CD14-positive monocyte (primary cell): Measurements from ENCODE around the gene MFSD8. TPM values are rescaled to one million over a fixed set of nuclear protein-coding genes. Genes with fewer than 3 reads are reported as not detected.

Source experiments
- DNase-seq, 3 donors: peaks; one replicate each; pipeline ENCODE4 v3.0.0-alpha.2; 2011 to 2022
- H2AFZ ChIP-seq: 2 replicates; pipeline ENCODE4 v1.6.0; 2012; ENCODE audit warnings: mild to moderate bottlenecking, low read depth, low read length, inconsistent platforms; ENCODE audit not compliant: insufficient read depth, poor library complexity, severe bottlenecking
- H3K27ac ChIP-seq, 2 donors: 1 replicate in 1 of 2; 2 replicates in 1 of 2; pipeline ENCODE4 v1.5.1; 2012 to 2013; ENCODE audit warnings: low read length in 2 of 2, control low read depth in 1 of 2, inconsistent platforms in 1 of 2, low read depth in 1 of 2, mild to moderate bottlenecking in 1 of 2
- H3K27me3 ChIP-seq, 2 donors: one replicate each; pipeline versions ENCODE4 v1.6.0 to v1.6.1; 2011 to 2013; ENCODE audit warnings: low read length in 2 of 2; ENCODE audit not compliant: control insufficient read depth in 2 of 2, insufficient read depth in 2 of 2
- H3K36me3 ChIP-seq, 2 donors: replicated peaks in 1 of 2; 1 replicate in 1 of 2; 2 replicates in 1 of 2; pipeline versions ENCODE4 v1.5.1 to v1.6.1; 2012 to 2013; ENCODE audit warnings: low read length in 2 of 2, control low read depth in 1 of 2, inconsistent platforms in 1 of 2, mild to moderate bottlenecking in 1 of 2; ENCODE audit not compliant: insufficient read depth in 2 of 2, control insufficient read depth in 1 of 2
- H3K4me1 ChIP-seq, 2 donors: 1 replicate in 1 of 2; 2 replicates in 1 of 2; pipeline versions ENCODE4 v1.5.1 to v1.6.1; 2012 to 2013; ENCODE audit warnings: low read length in 2 of 2, control low read depth in 1 of 2, inconsistent platforms in 1 of 2, mild to moderate bottlenecking in 1 of 2, moderate library complexity in 1 of 2; ENCODE audit not compliant: insufficient read depth in 2 of 2, control insufficient read depth in 1 of 2
- H3K4me2 ChIP-seq: replicated peaks from 2 replicates; pipeline ENCODE3; 2012; ENCODE audit warnings: low read length, moderate library complexity, mild to moderate bottlenecking; ENCODE audit not compliant: poor library complexity, severe bottlenecking; ENCODE audit errors: extremely low read depth
- H3K4me3 ChIP-seq, 3 experiments: fragments of 200-600 bp in 1 of 3; sonication (generic) in 1 of 3; replicated peaks in 1 of 3; 1 replicate in 2 of 3; 2 replicates in 1 of 3; pipeline ENCODE4 v1.5.1; 2011 to 2013; ENCODE audit warnings: low read length in 3 of 3, mild to moderate bottlenecking in 3 of 3, control low read depth in 2 of 3, low read depth in 2 of 3, inconsistent platforms in 1 of 3, moderate library complexity in 1 of 3
- H3K79me2 ChIP-seq: 2 replicates; pipeline ENCODE4 v1.6.0; 2012; ENCODE audit warnings: mild to moderate bottlenecking, control low read depth, inconsistent platforms, low read length, moderate library complexity; ENCODE audit not compliant: insufficient read depth
- H3K9ac ChIP-seq: 2 replicates; pipeline ENCODE4 v1.6.0; 2017; ENCODE audit warnings: low read length, mild to moderate bottlenecking; ENCODE audit not compliant: insufficient read depth, poor library complexity, severe bottlenecking
- H3K9me3 ChIP-seq, 2 donors: replicated peaks in 1 of 2; 1 replicate in 1 of 2; 2 replicates in 1 of 2; pipeline versions ENCODE4 v1.5.1 to v1.6.1; 2012 to 2013; ENCODE audit warnings: low read length in 2 of 2, control low read depth in 1 of 2; ENCODE audit not compliant: control insufficient read depth in 1 of 2, insufficient read depth in 1 of 2
- H4K20me1 ChIP-seq: 2 replicates; pipeline ENCODE4 v1.6.0; 2012; ENCODE audit warnings: mild to moderate bottlenecking, low read length, control low read depth, moderate library complexity; ENCODE audit not compliant: insufficient read depth
- H3K27ac Mint-ChIP-seq, 7 donors: one replicate each; pipeline ENCODE4 v1.8.0; 2020; ENCODE audit warnings: mild to moderate bottlenecking in 7 of 7, mixed read lengths in 7 of 7, moderate library complexity in 6 of 7, inconsistent platforms in 2 of 7
- H3K27me3 Mint-ChIP-seq, 3 donors: one replicate each; pipeline ENCODE4 v1.8.0; 2021 to 2022; ENCODE audit warnings: low read depth in 3 of 3, mild to moderate bottlenecking in 3 of 3, mixed read lengths in 3 of 3, moderate library complexity in 3 of 3, inconsistent platforms in 1 of 3
- H3K36me3 Mint-ChIP-seq, 2 donors: one replicate each; pipeline ENCODE4 v1.8.0; 2020; ENCODE audit warnings: mixed read lengths in 2 of 2, inconsistent platforms in 1 of 2, mild to moderate bottlenecking in 1 of 2
- H3K4me1 Mint-ChIP-seq: one replicate; pipeline ENCODE4 v1.8.0; 2020; ENCODE audit warnings: mild to moderate bottlenecking, mixed read lengths
- H3K4me3 Mint-ChIP-seq, 2 donors: one replicate each; pipeline ENCODE4 v1.8.0; 2020; ENCODE audit warnings: mild to moderate bottlenecking in 2 of 2, mixed read lengths in 2 of 2, moderate library complexity in 1 of 2
- H3K9me3 Mint-ChIP-seq, 7 donors: one replicate each; pipeline ENCODE4 v1.8.0; 2020 to 2022; ENCODE audit warnings: mixed read lengths in 7 of 7, mild to moderate bottlenecking in 6 of 7, moderate library complexity in 6 of 7, inconsistent platforms in 2 of 7
- WGBS: methylation state at CpG from one replicate; pipeline ENCODE4 v1.1.5; 2013; ENCODE audit warnings: missing lambda C conversion rate; ENCODE audit not compliant: insufficient coverage; 5-methylcytosine and 5-hydroxymethylcytosine counted together
- intact Hi-C, 2 donors: fragments of 100-400 bp; cut with micrococcal nuclease; formaldehyde crosslinking; loops; one replicate each; pipeline versions ENCODE4 v1.15.0 to v1.15.1; 2023
- polyA plus RNA-seq, 3 donors: library from polyadenylated mRNA; depleted of rRNA in 1 of 3; unstranded in 2 of 3; stranded (reverse) in 1 of 3; fragments of 300-500 nt in 2 of 3; fragments of >200 nt in 1 of 3; fragmentation: Illumina TruSeq in 2 of 3; gene quantifications; 1 replicate in 2 of 3; 2 replicates in 1 of 3; pipeline ENCODE4 v1.2.3, GENCODE V29; 2012 to 2021
- TF ChIP-seq, protein P1 (sequence below): fragments of 200-600 bp; IDR thresholded peaks from one replicate; pipeline ENCODE4 v1.8.0; 2022; ENCODE audit warnings: antibody characterized with exemption, mild to moderate bottlenecking

Gene MFSD8
- polyA plus RNA-seq, 3 donors = 7.0 to 15.8 (median 14.2) TPM

- Histone ChIP-seq H4K20me1 (peaks cover 8% of the 10 kb centered on the region), H3K27me3 (no peaks in the 10 kb centered on the region), H3K79me2 (peaks cover 26% of the 10 kb centered on the region), H2AFZ (no peak overlapping the region), H3K4me2 (no peak overlapping the region), H3K4me3 (no peak overlapping the region), H3K9me3 (no peaks in the 10 kb centered on the region), H3K9ac (no peak overlapping the region), H3K4me1 (peaks cover 6 to 8% of the 10 kb centered on the region in 2 donors), H3K27ac (no peak overlapping the region), H3K36me3 (peaks cover 6 to 14% of the 10 kb centered on the region in 2 donors)
- DNase-seq = no peak
- peaks cover 0 to 3% (median 0%) of the 10 kb centered on the region in 7 donors for H3K9me3 Mint-ChIP-seq
- no peak overlapping the region for H3K4me3 Mint-ChIP-seq
- peaks cover 13% of the 10 kb centered on the region for H3K4me1 Mint-ChIP-seq
- no CpG with 5 or more reads among the region's 1 CpG for WGBS
- TF ChIP-seq, protein P1, sequence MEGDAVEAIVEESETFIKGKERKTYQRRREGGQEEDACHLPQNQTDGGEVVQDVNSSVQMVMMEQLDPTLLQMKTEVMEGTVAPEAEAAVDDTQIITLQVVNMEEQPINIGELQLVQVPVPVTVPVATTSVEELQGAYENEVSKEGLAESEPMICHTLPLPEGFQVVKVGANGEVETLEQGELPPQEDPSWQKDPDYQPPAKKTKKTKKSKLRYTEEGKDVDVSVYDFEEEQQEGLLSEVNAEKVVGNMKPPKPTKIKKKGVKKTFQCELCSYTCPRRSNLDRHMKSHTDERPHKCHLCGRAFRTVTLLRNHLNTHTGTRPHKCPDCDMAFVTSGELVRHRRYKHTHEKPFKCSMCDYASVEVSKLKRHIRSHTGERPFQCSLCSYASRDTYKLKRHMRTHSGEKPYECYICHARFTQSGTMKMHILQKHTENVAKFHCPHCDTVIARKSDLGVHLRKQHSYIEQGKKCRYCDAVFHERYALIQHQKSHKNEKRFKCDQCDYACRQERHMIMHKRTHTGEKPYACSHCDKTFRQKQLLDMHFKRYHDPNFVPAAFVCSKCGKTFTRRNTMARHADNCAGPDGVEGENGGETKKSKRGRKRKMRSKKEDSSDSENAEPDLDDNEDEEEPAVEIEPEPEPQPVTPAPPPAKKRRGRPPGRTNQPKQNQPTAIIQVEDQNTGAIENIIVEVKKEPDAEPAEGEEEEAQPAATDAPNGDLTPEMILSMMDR = no peak
- intact Hi-C loops = loop anchor here (5.0 to 10.0 kb wide), 3 partner anchors 77 to 1135 kb away; partner anchors contain the start of genes C4orf33 (in 1 of the 2), LARP1B (in 1 of the 2), PLK4 (in 1 of the 2) and SCLT1 (in 1 of the 2)
- peaks cover 13 to 30% of the 10 kb centered on the region in 2 donors for H3K36me3 Mint-ChIP-seq
- no peak overlapping the region for H3K27ac Mint-ChIP-seq
- H3K27me3 Mint-ChIP-seq = no peaks in the 10 kb centered on the region
Measured at GRCh38 chr4:127959794-127960193, 5.2 kb downstream of the MFSD8 start.

DNA sequence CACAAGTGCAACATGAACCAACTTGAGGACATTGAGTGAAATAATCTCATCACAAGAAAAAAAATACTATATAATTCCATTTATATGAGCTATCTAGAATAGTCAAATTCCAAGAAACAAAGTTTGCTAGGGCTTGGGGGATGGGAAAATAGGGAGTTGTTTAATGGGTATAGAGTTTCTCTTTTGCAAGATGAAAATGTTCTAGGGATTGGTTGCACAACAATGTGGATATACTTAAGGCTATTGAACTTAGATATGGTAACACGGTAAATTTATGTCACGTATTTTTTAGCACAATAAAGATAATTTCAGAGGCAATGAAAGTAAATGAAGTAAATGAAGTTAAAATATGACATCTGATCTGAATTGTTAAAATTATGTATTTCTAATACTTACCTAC lies 7.9 kb downstream of the MFSD8 start:
- H2AFZ ChIP-seq = no peak overlapping the region
- H3K9ac ChIP-seq = no peak overlapping the region
- Mint-ChIP-seq H3K4me3 (no peak overlapping the region), H3K27me3 (no peaks in the 10 kb centered on the region), H3K27ac (no peak overlapping the region), H3K36me3 (peaks cover 14 to 39% of the 10 kb centered on the region in 2 donors), H3K9me3 (peaks cover 0 to 3% (median 0%) of the 10 kb centered on the region in 7 donors), H3K4me1 (no peaks in the 10 kb centered on the region)
- H3K9me3 ChIP-seq = no peaks in the 10 kb centered on the region
- H3K79me2 ChIP-seq = peaks cover 9% of the 10 kb centered on the region
- WGBS = no CpG with 5 or more reads among the region's 2 CpGs
- H3K36me3 ChIP-seq = peaks cover 6 to 35% of the 10 kb centered on the region in 2 donors
- no peak for DNase-seq
- peaks cover 8% of the 10 kb centered on the region for H4K20me1 ChIP-seq
- no peaks in the 10 kb centered on the region for H3K27me3 ChIP-seq
- TF ChIP-seq, protein P1 = no peak
- no peak overlapping the region for H3K4me3 ChIP-seq
- no peak overlapping the region for H3K4me2 ChIP-seq
- intact Hi-C loops = no loop called here
- no peaks in the 10 kb centered on the region for H3K4me1 ChIP-seq
- no peak overlapping the region for H3K27ac ChIP-seq
